Placental epithelial cell (primary cell): ENCODE measurements around the gene TNFRSF21. TPM values are rescaled to one million over a fixed set of nuclear protein-coding genes. Genes with fewer than 3 reads are reported as not detected.

Source experiments
- total RNA-seq: library from RNA; depleted of rRNA; stranded (reverse); fragments of >200 nt; gene quantifications from 2 replicates; pipeline ENCODE4 v1.2.3, GENCODE V29; 2012

The TNFRSF21 gene, protein sequence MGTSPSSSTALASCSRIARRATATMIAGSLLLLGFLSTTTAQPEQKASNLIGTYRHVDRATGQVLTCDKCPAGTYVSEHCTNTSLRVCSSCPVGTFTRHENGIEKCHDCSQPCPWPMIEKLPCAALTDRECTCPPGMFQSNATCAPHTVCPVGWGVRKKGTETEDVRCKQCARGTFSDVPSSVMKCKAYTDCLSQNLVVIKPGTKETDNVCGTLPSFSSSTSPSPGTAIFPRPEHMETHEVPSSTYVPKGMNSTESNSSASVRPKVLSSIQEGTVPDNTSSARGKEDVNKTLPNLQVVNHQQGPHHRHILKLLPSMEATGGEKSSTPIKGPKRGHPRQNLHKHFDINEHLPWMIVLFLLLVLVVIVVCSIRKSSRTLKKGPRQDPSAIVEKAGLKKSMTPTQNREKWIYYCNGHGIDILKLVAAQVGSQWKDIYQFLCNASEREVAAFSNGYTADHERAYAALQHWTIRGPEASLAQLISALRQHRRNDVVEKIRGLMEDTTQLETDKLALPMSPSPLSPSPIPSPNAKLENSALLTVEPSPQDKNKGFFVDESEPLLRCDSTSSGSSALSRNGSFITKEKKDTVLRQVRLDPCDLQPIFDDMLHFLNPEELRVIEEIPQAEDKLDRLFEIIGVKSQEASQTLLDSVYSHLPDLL
- total RNA-seq: 15.7 and 31.0 TPM in 2 replicates

DNA sequence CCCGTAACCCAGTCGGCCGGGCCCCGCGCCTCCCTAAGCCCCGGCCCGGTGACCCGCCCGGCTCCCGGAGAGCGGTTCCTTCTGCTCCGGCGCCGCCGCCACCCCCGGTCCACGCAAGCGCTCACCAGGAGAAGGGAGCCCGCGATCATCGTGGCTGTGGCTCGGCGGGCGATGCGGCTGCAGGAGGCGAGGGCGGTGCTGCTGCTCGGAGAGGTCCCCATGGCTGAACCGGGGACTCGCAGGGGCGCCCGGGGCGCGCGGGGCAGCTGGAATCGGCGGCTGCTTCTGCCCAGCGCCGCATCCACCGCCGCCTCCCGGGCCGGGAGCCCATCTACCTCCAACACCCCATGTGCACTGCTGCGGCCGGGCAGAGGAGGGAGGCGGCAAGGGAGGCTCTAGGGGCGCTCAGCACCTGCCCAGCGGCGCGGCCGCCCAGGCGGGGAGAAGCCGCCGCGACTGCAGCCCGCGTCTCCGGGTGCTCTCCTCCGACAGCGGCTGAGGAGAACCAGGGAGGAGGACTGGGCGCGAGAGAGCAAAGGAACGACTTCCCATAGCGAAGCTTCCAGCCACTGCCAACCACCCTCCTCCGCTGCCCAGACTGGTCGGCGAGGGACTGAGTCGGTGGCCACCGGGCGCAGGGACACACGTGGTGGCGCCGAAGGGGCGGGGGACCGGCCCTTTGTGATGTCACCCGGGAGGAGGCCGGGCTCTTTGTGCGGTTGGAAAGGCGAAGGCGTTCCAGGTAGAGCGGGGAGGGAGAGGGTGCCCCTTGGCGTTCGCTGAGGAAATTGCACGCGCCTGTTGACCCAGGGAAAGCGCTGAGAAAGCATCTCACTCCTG is at the start of gene TNFRSF21:
TSS of gene TNFRSF21 (minus strand) at position 615 of the 840 bp plus-strand sequence. CDS start at position 221, 394 bp downstream.

Other genes starting within 250 kb of the TNFRSF21 start
- 31.7 and 34.2 TPM in 2 replicates for gene CD2AP, start 167.9 kb upstream of the TNFRSF21 start, total RNA-seq